GM19324 (cell line): Measurements from ENCODE around the gene PCSK6.
"Not testable (repeated sequence)": the region's sequence is repeated elsewhere in the genome, so short reads cannot be mapped to it uniquely, and the experiment has no call there.

Source experiments
- ATAC-seq: cut with Tn5 transposase; IDR thresholded peaks from one replicate; pipeline ENCODE4 v1.9.1; 2021; ENCODE audit warnings: mild to moderate bottlenecking, moderate library complexity; ENCODE audit not compliant: unreplicated experiment, low FRiP score

PCSK6 gene

GRCh38 chr15:101368861-101369642 is 120.5 kb downstream of the PCSK6 start:
- ATAC-seq: no peak

DNA sequence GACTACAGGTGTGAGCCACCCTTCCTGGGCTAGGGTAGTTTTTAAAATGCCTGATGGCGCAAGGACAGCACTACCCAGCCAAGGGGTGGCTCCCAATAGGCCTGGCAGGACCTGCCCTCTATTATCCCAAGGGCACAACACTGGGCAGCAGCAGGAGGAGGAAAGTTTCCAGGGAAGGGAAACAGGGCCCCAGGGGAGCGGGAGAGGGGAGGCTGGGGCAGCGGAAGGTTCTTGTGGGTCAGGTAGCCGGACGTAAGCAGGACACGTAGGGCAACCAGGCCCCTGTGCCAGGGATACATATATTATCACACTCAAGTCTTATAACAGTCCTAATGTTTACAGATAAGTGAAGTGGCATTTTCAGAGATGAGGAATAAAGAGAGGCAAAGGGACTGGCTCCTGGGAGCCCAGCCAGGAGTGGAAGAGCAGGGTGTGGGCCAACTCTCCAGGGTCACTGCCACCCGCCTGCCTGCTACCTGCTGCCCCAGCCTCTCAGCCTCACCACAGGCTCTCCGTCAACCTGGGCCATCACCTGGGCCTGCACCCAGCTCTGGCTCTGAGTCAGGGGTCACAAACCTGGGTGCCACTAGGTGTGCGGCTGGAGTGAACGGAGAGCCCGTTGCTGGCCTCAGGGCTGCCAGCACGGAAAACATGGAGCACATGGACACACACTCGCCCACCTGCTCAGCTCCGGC is 121.3 kb downstream of the PCSK6 start:
- no peak for ATAC-seq

- no peak for ATAC-seq
Observed at GRCh38 chr15:101366853-101367252, 122.7 kb downstream of the PCSK6 start.

GRCh38 chr15:101362986-101363566 is 126.4 kb downstream of the PCSK6 start:
- ATAC-seq: no peak

GRCh38 chr15:101362359-101362758 is 127.1 kb downstream of the PCSK6 start:
- no peak for ATAC-seq

- ATAC-seq: no peak
Observed at GRCh38 chr15:101361418-101361817, 128.1 kb downstream of the PCSK6 start.

GRCh38 chr15:101359365-101359947 is 130.1 kb downstream of the PCSK6 start:
- ATAC-seq: no peak

DNA sequence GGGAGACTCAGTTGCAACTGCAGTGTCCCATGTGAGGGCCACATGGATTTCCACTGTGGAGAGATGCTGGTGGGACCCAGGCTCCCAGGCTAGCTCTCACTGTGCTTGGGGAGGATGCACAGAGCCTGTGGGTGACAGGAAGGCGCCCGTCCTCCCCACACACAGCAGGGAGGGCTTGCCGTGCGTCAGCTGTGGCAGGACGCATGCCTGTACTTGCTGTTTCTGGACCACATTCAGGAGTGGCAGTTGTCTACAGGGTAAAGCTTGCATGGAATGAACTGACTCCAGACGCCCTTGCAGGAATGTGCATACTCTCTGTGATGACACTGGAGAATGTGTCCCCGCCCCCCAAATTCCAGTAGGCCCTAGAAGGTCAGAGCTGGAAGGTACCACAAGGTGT is 130.6 kb downstream of the PCSK6 start:
- ATAC-seq: no peak

DNA sequence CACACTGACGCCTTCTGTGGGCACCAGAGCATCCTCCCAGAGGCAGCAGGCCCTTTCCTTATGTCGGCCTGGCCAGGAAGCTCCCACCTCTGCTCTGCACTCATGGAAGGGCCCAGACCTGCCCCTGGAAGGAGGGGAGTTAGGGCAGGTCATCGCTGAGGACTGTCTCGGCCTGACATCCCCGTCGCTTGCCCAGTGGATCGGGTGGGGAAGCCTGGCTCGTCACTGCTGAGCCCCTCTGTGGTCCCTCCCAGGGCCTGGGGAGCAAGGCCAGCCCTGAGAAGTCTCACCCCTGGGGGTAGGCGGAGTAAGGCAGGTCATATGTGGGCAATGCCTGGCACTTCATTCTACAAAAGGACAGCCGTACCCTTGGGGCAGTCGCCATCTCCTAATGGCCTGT is 131.6 kb downstream of the PCSK6 start:
- ATAC-seq: no peak

- ATAC-seq: no peak
Observed at GRCh38 chr15:101357333-101357732, 132.2 kb downstream of the PCSK6 start.

DNA sequence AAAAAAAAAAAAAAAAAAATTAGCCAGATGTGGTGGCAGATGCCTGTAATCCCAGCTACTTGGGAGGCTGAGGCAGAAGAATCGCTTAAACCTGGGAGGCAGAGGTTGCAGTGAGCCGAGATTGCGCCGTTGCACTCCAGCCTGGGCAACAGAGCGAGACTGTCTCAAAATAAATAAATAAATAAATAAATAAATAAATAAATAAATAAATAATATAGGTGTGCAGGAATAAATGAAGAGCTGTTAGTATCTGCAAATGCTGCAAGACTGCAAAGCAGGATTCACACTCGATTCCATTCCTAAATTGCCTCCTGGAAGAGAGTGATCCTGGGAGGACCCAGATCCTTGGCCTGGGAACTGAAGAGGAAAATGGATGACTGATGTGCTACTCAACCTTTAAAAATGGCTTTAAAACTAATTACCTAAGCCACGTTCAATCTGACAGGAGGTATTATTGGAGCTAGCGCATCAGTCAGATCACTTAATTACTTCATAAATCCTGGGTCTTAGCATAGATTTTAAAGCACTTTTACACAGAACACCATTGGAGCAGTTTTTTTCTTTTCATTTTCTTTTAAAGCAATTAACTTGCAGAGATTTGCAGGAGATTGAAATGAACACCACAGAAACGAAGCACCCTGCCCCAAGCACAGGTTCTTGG is 132.9 kb downstream of the PCSK6 start:
- ATAC-seq: not testable (repeated sequence)

DNA sequence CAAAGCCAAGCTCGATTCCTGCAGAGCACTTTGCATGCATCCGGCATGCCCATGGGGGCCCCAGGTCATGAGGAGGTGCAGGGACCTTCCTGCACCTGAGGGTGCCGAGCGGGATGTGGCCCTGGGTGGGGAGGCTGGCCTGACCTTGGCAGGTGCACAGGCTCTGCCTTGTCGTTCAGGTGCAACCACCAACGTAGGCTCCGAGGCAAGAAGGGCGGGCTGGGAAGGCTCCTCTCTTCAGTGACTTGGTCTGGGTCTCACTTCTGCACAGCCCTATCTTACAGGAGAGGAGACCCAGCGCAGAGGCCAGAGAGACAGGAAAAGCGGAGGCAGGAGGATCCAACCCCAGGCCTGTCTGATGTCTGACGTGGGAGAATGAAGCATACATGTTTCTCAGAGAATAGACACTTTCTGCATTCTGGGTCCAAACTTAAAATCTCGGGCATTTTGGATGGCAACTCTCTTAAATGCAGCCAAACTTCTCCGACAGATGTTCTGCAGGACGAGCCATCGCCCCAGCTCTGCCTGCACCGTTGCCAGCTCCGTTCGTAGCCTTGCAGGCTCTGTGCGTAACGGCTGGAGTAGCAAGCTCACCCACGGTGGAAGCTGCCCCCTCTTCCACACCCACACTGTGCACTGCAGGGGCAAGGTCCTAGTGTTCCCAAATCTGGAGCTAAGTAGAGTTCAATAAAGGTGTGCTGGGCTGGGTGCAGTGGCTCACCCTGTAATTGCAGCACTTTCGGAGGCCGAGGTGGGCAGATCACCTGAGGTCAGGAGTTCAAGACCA is 133.6 kb downstream of the PCSK6 start:
- ATAC-seq: no peak

DNA sequence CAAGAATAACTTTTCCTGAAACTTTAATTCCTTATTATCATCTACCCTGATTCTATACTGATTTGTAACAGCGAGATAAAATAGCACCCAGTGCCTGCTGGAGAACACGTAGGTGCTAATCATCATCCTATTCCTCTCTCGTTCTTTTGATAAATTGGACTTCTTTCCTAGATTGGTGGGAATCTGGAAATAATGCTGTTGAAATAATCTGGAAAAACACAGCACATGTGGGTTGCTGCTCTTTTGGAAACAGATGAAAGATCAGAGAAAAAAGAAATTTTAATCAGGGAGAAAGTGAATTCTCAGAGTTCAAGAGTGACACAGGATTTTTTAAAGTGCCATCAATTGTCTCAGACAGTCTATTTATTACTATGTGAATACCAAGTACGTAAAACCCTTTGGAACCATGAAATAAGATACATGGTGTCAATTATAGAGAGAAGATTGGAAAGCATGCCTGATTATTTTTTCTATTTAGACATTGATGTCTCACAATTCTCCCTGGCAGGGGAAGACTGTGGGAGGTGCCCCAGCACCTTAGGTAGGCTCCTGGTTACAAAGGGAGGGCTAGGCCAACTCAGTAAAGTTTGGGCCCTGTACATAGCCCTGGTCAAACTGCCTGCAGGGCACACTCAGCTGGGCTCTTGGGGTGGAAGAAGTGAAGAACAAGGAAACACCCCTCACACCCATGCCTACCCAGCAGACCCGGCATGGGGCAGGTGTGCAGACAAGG is 134.4 kb downstream of the PCSK6 start:
- ATAC-seq: no peak

- no peak for ATAC-seq
Observed at GRCh38 chr15:101353240-101353639, 136.3 kb downstream of the PCSK6 start.

DNA sequence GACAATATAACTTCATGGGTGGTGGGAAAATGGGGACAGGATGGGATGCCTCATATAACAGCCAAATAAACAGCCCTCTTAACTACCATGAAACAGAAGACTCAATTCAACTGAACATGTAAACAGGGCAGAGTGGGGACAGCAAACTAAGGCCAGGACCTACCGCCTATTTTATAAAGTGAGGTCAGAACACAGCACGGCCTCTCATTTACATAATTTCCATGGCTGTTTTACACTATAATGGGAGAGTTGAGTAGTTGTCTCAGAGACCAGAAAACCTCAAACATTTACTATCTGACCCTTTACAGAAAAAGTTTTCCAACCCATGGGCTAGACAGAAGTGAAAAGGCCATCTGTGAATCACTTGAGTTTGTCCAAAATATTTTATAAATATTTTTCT is 137.8 kb downstream of the PCSK6 start:
- no peak for ATAC-seq

GRCh38 chr15:101349047-101349951 is 140.2 kb downstream of the PCSK6 start:
- no peak for ATAC-seq

DNA sequence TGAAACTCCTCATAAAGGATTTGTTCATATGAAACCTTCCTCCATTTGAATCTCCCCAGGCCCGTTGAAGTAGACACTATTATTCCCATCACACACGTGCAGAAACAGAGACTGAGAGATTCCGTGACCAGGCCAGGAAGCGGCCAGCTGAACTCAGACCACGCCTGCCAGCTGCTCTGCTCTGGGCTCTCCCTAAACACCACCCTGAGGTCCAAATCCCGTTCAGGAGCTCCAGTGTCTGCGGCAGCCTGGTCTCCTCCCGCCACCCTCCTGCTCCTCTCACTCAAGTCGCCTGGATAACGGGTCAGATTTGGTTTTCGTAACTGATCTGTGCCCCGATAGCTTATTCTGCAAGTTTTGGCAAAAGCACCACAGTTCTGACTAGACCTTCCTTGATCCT is 140.9 kb downstream of the PCSK6 start:
- ATAC-seq: no peak

- no peak for ATAC-seq
Observed at GRCh38 chr15:101348015-101348414, 141.5 kb downstream of the PCSK6 start.
